ENCODE measurements around the gene ADO.
"Not testable (repeated sequence)": the region's sequence is repeated elsewhere in the genome, so short reads cannot be mapped to it uniquely, and the experiment has no call there.

ADO gene

DNA sequence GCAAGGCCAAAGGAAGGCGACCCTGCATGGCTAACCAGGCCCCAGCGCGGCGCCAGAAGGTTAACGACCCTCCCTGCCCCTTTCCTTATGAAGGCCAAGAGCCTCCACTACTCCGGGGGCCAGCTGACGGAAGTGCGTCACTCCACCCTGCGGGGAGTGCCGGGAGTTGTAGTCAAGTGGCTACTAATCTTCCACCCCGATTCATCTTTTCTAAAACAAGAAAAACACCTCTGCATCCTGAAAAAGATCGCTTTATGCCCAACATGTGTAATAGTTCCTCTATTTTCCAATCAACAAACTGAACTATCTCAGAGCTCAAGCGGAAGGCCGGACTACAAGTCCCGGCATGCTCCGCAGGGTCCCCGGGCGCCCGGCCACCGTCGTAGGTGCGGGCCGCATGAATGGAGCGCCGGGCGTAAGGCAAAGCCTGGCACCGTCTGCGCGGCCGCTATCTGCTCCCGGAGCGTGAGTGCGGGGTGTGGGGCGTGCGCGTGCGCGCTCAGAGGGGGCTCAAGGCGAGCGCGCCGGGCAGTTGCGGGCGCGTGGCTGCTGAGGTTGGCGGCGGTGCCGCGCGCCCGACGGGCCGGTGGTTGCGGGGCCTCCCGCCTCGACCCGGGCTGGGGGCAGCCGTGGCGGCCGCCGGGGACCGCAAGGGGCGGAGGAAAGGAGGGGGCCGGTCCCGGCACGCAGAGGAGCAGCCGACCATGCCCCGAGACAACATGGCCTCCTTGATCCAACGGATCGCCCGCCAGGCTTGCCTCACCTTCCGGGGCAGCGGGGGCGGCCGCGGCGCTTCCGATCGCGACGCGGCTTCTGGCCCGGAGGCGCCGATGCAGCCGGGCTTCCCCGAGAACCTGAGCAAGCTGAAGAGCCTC lies at the start of gene ADO:
Gene ADO, plus strand, starts transcription at position 365 of the 875 bp plus-strand sequence. Its CDS starts 340 bp downstream, at position 705.
- peak; percentile 50 to 73 (median 64) for DNase-seq

- DNase-seq = no peak
These were observed 49.6 kb upstream of the ADO start for GRCh38 chr10:62754963-62755362.

DNA sequence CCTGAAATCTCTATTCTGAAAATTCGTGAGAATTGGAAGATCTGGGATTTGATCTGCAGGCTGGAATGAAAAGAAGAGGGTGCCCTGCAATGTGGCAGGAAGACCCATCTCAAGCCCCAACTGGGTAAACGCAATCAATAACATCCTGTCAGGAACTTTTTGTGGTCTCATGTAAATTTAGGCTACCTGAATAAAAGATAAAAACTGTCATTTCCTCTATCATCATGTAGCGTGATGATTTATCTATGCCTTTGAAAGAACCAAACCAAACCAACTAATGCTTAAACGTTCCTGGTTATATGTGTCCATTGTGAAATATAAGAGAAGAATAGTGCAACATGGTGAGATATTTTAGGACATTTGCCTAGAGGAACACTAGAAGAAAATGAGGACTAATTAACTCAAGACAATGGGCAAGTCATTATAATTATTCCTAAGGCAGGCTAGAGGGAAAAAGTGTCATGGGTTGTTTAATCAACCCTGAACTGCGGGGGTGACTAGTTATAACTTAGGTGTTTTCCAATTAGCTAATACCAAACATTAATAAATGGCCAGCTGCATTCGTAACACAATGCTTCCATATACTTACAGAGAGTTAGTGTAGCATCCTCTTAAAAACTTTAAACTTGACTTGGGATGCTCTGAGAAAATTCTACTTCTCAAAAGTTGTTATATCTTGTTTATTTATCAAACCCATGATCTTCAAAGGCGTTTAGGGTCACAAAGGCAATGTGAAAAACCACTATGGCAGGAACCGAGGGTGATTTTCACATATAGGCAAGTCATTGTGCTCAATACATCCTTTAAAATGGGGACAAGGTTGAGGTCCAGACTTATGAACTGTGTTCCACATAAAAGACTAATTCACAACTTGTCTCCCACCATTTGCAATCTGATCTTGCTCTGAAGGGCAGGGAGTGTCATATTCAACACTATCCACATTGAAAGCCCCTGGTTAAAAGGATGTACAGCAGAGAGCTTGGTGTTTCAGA lies 48.6 kb upstream of the ADO start:
- no peak for DNase-seq

GRCh38 chr10:62759599-62760175 lies 44.8 kb upstream of the ADO start:
- no peak for DNase-seq

DNA sequence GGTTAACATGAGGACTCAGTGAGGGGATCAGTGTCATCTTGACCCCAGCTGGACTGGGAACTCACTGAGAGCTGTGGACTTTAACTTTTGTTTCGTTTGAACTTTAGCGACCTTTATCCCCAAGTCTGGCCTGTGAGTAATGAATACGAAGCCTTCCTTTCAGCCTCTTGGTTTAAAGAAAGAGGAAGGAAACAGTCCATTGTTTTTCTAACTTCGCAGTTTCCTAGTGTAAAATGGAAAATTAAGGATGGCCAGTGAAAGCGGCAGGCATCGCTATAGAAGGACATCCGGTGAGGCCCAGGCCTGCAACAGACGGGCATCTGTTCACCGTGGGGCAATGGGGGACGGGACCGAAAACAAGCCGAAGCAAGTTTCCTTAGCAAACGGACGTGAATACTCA lies 44.1 kb upstream of the ADO start:
- DNase-seq = no peak

DNA sequence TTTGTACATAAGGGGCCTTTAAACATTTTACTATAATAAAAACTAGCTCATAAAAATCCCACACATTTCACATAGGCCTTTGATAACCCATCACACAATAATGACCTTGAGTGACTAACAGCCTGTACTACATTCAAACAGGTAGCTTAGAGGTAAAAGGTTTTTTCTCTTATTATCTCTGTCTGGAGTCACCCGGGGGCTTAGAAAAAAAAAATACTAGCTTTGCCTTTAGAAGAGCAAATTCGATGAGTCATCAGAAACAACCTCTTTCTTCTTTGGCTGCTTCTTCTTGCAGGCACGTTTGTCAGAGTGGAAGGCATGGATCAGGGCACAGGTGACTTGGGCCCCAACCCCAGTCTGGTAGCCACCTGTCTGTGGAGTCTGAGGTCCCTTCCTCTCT lies 43.4 kb upstream of the ADO start:
- DNase-seq = no peak

DNA sequence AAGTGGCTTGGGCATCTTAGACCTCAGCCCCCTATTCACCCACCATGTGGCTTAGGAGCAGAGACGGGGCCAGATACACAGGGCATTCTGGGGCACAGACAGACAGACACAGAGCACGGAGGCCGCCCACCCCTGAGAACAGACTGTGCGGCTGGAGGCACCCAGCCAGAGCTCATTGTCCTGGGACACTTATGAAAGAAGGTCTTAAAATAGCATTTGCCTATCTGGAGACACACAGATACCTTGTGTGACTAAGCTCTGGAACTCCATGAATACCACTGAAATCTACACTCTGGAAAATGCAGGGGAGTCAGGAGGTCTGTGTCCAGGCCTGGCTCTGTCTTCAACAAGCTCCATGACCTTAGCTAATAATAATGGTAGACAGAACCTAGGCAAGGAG lies 41.4 kb upstream of the ADO start:
- DNase-seq = no peak

- no peak for DNase-seq
These were observed 40.5 kb upstream of the ADO start for GRCh38 chr10:62764011-62764410.

DNA sequence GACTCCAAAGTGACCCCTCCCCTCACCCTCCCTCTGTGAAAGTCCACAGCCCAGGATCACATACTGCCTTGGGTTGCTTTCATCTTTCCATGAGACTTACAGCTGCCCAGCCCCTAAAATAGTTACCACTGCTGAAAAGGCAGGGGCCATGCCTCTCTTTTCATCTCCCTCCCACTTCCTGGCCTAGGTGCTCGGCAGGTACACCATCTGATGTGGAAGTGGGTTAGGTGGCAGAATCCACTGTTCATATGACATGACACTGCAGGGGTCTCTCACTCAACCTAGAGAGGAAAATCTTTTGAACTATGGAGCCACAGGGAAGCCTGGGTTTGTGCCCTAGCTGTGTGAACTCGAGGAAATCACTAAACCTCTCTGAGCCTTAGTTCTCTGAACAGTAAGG lies 38.8 kb upstream of the ADO start:
- DNase-seq = no peak

DNA sequence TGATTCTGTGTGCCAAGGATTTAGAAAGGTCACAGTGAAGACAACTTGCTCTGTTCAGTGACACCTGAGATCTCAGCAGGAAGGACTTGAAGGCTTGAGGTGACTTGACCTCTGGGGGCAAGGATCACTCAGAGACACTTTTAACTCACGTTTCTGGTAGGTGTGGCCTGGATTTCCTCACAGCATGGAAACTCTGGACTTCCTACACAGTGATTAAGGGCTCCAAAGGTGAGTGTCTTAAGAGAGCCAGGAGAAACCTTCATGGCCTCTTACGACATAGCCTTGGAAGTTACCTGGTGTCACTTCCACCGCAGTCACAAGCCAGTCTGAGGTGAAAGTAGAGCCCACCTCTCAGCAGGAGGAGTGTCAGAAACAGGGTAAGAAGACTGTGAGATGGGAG lies 38.1 kb upstream of the ADO start:
- DNase-seq = no peak

- DNase-seq = no peak
These were observed 34.8 kb upstream of the ADO start for GRCh38 chr10:62769574-62770242.

- no peak for DNase-seq
These were observed 32.1 kb upstream of the ADO start for GRCh38 chr10:62772186-62772974.

DNA sequence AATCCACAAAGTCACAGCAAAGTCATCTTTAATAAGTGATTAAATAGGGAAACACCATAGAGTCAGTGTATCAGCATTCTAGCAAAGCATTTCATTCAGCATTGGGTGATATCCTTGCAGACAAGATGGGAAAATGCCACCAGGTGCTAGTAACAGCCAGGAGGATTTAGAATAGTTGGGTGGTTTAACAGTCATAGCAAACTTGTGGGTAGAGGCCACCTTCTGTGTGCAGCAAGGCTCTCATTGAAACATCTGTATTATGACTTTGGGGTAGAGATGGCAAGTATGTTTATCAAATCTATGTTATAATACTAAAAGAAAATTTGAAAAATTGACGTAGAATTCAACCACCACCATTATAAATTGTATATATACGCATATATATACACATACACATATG lies 26.4 kb upstream of the ADO start:
- DNase-seq = no peak

DNA sequence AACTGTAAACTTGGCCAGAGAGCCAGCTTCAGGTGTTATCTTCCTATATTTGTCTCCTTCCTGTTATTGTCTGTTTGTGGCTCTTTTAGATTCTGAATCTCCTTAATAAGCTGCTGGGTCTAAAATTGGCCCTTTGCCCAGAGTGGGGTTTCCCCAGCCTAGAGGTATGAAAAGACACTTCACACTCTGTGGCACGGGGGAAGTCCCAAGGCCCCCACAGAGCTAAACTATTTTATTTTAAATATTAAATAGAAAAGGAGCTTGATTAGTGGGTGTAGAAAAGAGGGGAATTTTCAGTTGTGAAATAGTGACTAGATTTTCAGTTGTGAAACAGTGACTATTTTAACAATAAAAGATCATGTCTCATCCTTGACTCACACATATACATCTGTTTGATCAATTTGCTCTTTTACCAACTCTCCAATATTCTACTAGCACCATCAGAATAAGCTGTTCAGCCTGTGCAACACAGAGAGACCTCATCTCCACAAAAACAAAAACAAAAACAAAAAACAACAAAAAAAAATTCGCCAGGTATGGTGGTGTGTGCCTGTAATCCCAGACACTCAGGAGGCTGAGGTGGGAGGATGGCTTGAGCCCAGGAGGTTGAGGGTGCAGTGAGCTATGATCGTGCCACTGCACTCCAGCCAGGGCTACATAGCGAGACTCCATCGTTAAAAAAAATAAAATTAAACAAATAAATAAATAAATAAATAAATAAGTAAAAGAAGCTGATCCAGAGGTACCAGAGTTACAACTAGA lies 24.9 kb upstream of the ADO start:
- DNase-seq = peak; percentile 26 to 60 (median 40)

GRCh38 chr10:62784537-62784936 lies 20.0 kb upstream of the ADO start:
- not testable (repeated sequence) for DNase-seq

GRCh38 chr10:62788285-62788684 lies 16.2 kb upstream of the ADO start:
- not testable (repeated sequence) for DNase-seq

DNA sequence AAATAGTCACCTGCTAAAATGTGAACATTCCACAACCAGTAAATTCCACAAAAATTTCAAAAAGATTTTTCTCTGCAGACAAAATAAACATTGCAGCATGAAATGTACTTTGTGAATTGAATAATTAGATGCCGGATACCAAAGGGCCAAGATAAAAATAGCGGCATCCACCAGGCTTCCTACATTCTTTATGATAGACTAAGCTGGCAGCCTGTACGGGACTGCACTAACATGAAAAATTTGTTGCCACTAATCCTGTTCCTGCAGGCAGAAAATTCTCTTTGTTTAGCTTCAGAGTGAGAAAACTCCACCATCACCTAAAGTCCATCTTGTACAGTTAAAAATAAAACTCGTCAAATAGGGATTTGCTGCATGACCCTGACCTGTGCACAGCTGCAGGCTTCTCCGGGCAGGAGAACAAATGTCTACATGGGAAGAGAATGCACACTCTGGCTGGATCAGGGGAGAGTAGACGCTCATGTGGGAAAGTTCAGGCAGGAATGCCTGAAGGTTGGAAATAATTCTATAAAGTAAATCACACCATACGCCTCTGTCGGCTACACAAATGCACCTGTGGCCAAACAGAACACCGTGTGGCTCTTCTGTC lies 15.6 kb upstream of the ADO start:
- DNase-seq = no peak

GRCh38 chr10:62790019-62790555 lies 14.4 kb upstream of the ADO start:
- DNase-seq = no peak

GRCh38 chr10:62790571-62790970 lies 13.9 kb upstream of the ADO start:
- DNase-seq = no peak

- no peak for DNase-seq
These were observed 12.3 kb upstream of the ADO start for GRCh38 chr10:62792261-62792660.
